ENCODE data around the gene UXT. TPM values are rescaled to one million over a fixed set of nuclear protein-coding genes. Genes with fewer than 3 reads are reported as not detected.

The UXT gene
- total and polyA plus RNA-seq, 2 of the 13 experiments (the other 11 are each of a cell fraction or from before 2014, with no cell fraction given): 107 to 123 TPM

DNA sequence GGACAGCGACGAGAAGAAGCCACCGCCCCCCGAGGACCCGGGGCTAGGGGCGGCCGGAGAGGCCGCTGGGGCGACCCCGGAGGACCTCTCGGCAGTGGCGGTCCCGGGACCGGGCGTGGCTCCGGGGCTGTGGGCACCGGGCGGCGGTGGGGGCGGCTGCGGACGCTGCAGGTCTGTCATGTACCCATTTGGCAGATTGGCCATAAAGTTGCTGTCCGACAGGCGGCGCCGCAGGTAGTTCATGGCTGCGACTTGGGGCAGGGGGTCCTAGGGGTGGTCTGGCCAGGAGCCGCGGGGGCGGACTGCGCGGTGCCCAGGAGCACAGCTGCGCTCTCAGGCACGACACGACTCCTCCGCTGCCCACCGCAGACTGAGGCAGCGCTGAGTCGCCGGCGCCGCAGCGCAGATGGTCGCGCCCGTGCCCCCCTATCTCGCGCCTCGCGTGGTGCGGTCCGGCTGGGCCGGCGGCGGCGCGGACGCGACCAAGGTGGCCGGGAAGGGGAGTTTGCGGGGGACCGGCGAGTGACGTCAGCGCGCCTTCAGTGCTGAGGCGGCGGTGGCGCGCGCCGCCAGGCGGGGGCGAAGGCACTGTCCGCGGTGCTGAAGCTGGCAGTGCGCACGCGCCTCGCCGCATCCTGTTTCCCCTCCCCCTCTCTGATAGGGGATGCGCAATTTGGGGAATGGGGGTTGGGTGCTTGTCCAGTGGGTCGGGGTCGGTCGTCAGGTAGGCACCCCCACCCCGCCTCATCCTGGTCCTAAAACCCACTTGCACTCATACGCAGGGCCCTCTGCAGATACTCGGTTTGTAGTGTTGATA lies 39.3 kb downstream of the UXT start, which contains the start of gene SYN1 (continued):
- TF ChIP-seq, protein P1, sequence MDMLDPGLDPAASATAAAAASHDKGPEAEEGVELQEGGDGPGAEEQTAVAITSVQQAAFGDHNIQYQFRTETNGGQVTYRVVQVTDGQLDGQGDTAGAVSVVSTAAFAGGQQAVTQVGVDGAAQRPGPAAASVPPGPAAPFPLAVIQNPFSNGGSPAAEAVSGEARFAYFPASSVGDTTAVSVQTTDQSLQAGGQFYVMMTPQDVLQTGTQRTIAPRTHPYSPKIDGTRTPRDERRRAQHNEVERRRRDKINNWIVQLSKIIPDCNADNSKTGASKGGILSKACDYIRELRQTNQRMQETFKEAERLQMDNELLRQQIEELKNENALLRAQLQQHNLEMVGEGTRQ (IDR thresholded peaks at IDR 0.05; ENCODE audit: low read depth, low read length): no peak
- TF ChIP-seq, protein P1 (CRISPR knock-in tag; IDR thresholded peaks at IDR 0.05; ENCODE audit: borderline replicate concordance): no peak
- TF ChIP-seq SMARCE1 (IDR thresholded peaks at IDR 0.05; ENCODE audit: borderline replicate concordance) (no peak), NFE2L2 (IDR thresholded peaks at IDR 0.05; ENCODE audit: low read length) (no peak), ZNF253 (CRISPR knock-in tag; IDR thresholded peaks at IDR 0.05; ENCODE audit: borderline replicate concordance) (no peak), ZFAT (CRISPR knock-in tag; conservative IDR thresholded peaks at IDR 0.05) (no peak), HDAC6 (IDR thresholded peaks at IDR 0.05; ENCODE audit: low read depth, low read length) (no peak), ZNF768 (CRISPR knock-in tag; IDR thresholded peaks at IDR 0.05) (peak; percentile 30; the same call in 1 of the 2 replicates), MIER2 (CRISPR knock-in tag; IDR thresholded peaks at IDR 0.05) (peak; percentile 95), KDM6A (CRISPR knock-in tag; IDR thresholded peaks at IDR 0.05; ENCODE audit: low read depth) (no peak)
- TF ChIP-seq, protein P2, sequence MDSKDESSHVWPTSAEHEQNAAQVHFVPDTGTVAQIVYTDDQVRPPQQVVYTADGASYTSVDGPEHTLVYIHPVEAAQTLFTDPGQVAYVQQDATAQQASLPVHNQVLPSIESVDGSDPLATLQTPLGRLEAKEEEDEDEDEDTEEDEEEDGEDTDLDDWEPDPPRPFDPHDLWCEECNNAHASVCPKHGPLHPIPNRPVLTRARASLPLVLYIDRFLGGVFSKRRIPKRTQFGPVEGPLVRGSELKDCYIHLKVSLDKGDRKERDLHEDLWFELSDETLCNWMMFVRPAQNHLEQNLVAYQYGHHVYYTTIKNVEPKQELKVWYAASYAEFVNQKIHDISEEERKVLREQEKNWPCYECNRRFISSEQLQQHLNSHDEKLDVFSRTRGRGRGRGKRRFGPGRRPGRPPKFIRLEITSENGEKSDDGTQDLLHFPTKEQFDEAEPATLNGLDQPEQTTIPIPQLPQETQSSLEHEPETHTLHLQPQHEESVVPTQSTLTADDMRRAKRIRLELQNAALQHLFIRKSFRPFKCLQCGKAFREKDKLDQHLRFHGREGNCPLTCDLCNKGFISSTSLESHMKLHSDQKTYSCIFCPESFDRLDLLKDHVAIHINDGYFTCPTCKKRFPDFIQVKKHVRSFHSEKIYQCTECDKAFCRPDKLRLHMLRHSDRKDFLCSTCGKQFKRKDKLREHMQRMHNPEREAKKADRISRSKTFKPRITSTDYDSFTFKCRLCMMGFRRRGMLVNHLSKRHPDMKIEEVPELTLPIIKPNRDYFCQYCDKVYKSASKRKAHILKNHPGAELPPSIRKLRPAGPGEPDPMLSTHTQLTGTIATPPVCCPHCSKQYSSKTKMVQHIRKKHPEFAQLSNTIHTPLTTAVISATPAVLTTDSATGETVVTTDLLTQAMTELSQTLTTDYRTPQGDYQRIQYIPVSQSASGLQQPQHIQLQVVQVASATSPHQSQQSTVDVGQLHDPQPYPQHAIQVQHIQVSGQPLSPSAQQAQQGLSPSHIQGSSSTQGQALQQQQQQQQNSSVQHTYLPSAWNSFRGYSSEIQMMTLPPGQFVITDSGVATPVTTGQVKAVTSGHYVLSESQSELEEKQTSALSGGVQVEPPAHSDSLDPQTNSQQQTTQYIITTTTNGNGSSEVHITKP (CRISPR knock-in tag; IDR thresholded peaks at IDR 0.05; ENCODE audit: low read depth): peak; percentile 98
- TF ChIP-seq, protein P3, sequence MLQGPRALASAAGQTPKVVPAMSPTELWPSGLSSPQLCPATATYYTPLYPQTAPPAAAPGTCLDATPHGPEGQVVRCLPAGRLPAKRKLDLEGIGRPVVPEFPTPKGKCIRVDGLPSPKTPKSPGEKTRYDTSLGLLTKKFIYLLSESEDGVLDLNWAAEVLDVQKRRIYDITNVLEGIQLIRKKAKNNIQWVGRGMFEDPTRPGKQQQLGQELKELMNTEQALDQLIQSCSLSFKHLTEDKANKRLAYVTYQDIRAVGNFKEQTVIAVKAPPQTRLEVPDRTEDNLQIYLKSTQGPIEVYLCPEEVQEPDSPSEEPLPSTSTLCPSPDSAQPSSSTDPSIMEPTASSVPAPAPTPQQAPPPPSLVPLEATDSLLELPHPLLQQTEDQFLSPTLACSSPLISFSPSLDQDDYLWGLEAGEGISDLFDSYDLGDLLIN (CRISPR knock-in tag; IDR thresholded peaks at IDR 0.05; ENCODE audit: borderline replicate concordance): no peak
- TF ChIP-seq, protein P4, sequence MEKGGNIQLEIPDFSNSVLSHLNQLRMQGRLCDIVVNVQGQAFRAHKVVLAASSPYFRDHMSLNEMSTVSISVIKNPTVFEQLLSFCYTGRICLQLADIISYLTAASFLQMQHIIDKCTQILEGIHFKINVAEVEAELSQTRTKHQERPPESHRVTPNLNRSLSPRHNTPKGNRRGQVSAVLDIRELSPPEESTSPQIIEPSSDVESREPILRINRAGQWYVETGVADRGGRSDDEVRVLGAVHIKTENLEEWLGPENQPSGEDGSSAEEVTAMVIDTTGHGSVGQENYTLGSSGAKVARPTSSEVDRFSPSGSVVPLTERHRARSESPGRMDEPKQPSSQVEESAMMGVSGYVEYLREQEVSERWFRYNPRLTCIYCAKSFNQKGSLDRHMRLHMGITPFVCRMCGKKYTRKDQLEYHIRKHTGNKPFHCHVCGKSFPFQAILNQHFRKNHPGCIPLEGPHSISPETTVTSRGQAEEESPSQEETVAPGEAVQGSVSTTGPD (CRISPR knock-in tag; IDR thresholded peaks at IDR 0.05): no peak
- TF ChIP-seq, protein P5, sequence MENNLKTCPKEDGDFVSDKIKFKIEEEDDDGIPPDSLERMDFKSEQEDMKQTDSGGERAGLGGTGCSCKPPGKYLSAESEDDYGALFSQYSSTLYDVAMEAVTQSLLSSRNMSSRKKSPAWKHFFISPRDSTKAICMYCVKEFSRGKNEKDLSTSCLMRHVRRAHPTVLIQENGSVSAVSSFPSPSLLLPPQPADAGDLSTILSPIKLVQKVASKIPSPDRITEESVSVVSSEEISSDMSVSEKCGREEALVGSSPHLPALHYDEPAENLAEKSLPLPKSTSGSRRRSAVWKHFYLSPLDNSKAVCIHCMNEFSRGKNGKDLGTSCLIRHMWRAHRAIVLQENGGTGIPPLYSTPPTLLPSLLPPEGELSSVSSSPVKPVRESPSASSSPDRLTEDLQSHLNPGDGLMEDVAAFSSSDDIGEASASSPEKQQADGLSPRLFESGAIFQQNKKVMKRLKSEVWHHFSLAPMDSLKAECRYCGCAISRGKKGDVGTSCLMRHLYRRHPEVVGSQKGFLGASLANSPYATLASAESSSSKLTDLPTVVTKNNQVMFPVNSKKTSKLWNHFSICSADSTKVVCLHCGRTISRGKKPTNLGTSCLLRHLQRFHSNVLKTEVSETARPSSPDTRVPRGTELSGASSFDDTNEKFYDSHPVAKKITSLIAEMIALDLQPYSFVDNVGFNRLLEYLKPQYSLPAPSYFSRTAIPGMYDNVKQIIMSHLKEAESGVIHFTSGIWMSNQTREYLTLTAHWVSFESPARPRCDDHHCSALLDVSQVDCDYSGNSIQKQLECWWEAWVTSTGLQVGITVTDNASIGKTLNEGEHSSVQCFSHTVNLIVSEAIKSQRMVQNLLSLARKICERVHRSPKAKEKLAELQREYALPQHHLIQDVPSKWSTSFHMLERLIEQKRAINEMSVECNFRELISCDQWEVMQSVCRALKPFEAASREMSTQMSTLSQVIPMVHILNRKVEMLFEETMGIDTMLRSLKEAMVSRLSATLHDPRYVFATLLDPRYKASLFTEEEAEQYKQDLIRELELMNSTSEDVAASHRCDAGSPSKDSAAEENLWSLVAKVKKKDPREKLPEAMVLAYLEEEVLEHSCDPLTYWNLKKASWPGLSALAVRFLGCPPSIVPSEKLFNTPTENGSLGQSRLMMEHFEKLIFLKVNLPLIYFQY (CRISPR knock-in tag; IDR thresholded peaks at IDR 0.05; ENCODE audit: borderline replicate concordance): no peak
- TF ChIP-seq, protein P6, sequence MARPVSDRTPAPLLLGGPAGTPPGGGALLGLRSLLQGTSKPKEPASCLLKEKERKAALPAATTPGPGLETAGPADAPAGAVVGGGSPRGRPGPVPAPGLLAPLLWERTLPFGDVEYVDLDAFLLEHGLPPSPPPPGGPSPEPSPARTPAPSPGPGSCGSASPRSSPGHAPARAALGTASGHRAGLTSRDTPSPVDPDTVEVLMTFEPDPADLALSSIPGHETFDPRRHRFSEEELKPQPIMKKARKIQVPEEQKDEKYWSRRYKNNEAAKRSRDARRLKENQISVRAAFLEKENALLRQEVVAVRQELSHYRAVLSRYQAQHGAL (CRISPR knock-in tag; IDR thresholded peaks at IDR 0.05; ENCODE audit: not compliant biosample characterization): no peak
